ENCODE results near the gene NAALADL2. TPM values are rescaled to one million over a fixed set of nuclear protein-coding genes. Genes with fewer than 3 reads are reported as not detected.
"Not testable (repeated sequence)": the region's sequence is repeated elsewhere in the genome, so short reads cannot be mapped to it uniquely, and the experiment has no call there.

The NAALADL2 gene
- total RNA-seq, 1 donor from 2014 or later, result 2.2 TPM

- DNase-seq (no peak), ATAC-seq (ENCODE audit: poor library complexity) (no peak)
- intact Hi-C loops (cut with DNase I), result loop anchor here (5.0 kb wide), 1 partner anchor 1451 kb away; no protein-coding TSS in a partner anchor
These were observed 244.2 kb downstream of the NAALADL2 start for GRCh38 chr3:175103298-175103697.

DNA sequence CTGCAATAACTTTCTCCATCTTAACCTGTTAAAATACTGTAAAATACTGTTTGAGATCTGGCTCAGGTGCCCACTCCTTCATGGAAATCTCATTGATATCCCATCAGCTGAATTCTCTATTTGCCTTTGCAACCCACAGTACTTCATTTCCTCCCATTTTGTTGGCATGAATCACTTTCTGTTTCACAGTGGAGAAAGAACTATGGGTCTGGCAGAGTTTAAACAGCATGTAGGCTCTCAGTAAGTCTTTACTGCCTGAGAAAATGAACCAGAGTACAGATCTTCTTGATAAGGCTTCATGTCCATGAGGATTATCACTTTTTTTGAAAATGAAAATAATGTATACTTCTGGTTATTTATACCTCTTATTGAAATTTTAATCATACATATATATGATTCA, 245.9 kb downstream of the NAALADL2 start:
- intact Hi-C loops (cut with DNase I), result no loop called here
- DNase-seq (no peak), ATAC-seq (ENCODE audit: poor library complexity) (no peak)

DNA sequence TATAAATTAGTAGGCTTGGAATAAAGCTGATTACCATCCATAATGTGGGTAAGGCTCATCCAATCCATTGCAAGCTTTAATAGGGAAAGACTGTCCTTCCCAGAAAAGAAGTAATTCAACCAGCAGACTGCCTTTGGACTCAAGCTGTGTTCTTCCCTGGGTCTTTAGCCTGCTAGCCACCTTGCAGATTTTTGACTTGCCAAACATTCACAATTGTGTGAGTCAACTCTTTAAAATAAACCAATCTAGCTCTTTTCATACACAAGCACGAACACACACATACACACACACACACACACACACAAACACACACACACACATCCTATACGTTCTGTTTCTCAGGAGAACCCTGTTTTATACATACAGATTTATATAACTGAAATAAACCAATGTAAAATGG, 248.1 kb downstream of the NAALADL2 start:
- intact Hi-C loops (cut with DNase I), result no loop called here
- DNase-seq (no peak), ATAC-seq (ENCODE audit: poor library complexity) (no peak)

DNA sequence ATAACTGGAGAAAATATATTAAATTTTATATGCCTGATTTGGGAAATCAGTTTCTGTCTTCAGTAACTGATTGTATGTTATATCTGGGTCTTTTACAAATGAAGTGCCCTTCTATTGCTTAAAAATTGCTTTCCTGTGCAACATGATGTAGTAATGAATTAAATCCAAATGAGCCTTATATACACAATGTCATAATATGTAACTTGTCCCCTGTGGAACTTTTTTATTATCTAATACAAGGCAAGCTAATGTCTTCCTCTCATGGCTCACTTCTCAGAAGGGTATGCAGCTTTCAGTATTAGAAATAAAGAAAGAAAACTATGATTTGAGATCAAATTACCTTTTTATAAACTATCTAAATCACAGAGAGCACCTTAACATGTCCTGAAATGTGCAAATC, 248.9 kb downstream of the NAALADL2 start:
- no peak for DNase-seq
- ATAC-seq (ENCODE audit: poor library complexity), result no peak
- intact Hi-C loops (cut with DNase I), result no loop called here

GRCh38 chr3:175108613-175109151, 249.5 kb downstream of the NAALADL2 start:
- DNase-seq (no peak), ATAC-seq (ENCODE audit: poor library complexity) (no peak)
- intact Hi-C loops (cut with DNase I), result no loop called here

DNA sequence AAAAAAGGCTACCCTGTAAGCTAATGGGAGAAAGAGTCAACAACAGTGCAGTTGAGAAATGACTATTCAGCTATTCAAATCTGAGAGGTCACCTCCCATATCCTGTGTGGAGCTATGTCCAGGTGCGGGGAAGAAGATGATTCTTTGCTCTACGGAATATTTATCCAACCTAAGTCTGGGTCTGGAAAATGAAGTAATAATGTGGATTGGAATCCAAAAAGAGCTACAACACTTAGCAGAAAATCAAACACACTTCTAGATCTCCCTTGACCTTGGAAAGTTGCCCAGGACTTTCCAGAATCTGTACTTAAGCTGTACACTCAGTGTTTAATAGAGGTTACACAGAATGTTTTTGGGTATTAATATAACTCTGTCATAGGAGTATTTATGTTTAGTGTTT, 251.9 kb downstream of the NAALADL2 start:
- no peak for ATAC-seq (ENCODE audit: poor library complexity)
- intact Hi-C loops (cut with DNase I), result no loop called here
- DNase-seq, result no peak

DNA sequence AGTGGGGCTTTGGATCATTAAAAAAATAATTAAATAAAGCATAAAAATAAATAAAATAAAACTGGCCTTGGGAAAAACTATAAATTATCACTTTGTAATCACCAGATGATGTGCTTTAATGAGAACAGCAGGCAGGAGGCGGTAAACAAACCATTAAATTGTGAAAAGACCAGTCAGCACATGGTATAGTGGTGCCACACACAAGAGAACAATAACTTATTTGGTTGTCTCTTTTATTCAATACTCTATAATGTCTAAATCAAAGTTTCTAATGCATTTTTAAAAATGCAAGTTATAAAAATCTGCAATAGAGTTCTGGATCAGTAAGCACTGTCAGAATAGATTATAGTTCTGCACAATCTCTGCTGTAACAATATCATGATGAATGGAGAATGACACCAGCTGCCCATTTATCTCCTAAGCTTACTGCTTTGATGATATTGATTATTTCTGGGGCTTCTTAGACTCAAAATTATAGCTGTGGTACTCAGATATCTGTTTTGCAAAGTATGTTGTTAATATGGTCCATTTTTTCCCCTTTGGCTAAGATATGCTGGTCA, 259.3 kb downstream of the NAALADL2 start:
- DNase-seq (no peak), ATAC-seq (ENCODE audit: poor library complexity) (no peak)
- intact Hi-C loops (cut with DNase I), result no loop called here

DNA sequence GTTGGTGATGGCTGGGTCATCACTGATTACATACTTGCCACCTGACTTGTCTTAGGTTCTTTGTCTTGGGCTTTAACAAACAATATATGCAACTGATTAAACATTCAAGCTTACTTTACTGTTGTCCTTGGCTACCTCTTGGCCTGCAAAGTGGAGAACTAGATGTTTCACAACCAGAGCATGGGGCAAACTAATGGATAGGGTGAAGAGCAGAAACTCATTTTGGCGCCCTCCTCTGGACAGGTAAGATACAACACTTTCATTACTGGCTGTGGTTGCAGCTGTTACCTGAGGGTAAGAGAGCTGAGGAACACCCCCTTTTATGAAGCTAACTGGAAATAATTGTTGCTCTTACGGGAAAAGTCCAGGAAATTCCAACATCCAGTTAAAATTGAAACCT, 262.1 kb downstream of the NAALADL2 start:
- intact Hi-C loops (cut with DNase I), result no loop called here
- ATAC-seq (ENCODE audit: poor library complexity) (no peak), DNase-seq (no peak)

DNA sequence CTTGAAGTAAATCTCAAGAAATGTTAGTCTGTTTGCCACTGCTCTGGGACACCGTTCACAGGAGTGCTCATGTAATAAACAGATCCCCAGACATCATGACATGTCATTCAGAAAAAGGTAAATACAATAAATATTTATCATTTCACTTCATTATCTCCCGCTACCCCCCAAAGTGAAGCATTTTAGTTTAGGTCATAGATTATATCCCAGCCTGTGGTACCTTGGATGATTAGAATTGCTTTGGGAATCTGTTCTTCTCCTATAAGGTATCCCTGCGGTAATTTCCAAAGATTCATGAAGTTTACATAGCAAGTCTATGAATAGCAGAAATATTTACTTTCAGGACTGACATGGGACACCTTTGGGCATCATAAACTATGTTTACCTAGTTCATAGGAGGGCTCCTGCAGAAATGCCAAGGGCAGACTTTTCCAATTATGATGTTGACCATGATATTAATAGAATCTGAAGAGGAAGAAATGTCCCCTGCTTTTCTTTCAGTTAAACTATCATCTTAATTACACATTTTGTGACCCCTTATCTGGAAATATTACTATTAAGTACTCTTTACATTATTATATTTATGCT, 268.0 kb downstream of the NAALADL2 start:
- DNase-seq, result no peak
- ATAC-seq (ENCODE audit: poor library complexity), result no peak
- intact Hi-C loops (cut with DNase I), result no loop called here

- intact Hi-C loops (cut with DNase I), result no loop called here
These were observed 270.0 kb downstream of the NAALADL2 start for GRCh38 chr3:175129126-175129525.

GRCh38 chr3:175129571-175129970, 270.4 kb downstream of the NAALADL2 start:
- DNase-seq, result no peak
- intact Hi-C loops (cut with DNase I), result no loop called here
- ATAC-seq (ENCODE audit: poor library complexity), result no peak

More at GRCh38 chr3:175129126-175129525, 270.0 kb downstream of the NAALADL2 start:
- ATAC-seq (ENCODE audit: poor library complexity) (no peak), DNase-seq (no peak)

GRCh38 chr3:175131866-175132265, 272.7 kb downstream of the NAALADL2 start:
- DNase-seq; ATAC-seq (ENCODE audit: poor library complexity); intact Hi-C loops (cut with DNase I): not testable (repeated sequence)

DNA sequence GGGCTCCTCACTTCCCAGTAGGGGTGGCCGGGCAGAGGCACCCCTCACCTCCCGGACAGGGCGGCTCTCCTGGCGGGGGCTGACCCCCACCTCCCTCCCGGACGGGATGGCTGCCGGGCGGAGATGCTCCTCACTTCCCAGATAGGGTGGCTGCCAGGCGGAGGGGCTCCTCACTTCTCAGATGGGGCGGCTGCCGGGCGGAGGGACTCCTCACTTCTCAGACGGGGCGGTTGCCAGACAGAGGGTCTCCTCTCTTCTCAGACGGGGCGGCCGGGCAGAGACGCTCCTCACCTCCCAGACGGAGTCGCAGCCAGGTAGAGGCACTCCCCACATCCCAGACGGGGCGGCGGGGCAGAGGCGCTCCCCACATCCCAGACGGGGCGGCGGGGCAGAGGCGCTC, 273.6 kb downstream of the NAALADL2 start:
- intact Hi-C loops (cut with DNase I); DNase-seq; ATAC-seq (ENCODE audit: poor library complexity): not testable (repeated sequence)

DNA sequence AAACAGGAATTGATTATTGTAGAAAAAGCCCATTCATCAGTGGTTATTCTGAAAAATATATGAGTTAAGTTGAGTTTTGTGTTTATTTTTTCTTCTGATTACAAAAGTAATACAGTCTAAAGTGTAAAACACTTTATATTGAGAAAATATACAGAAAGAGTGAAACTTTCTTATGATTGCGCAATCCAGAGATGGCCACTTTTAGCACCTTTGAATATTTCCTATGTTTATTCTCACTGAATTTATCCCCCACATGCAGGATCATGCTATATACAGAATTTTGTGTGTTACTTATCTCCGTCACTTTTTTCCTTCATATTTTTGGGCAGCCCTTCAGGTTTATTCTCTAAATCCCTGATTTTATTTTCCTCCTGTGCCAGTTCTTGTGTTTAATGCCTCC, 285.2 kb downstream of the NAALADL2 start:
- no peak for ATAC-seq (ENCODE audit: poor library complexity)
- intact Hi-C loops (cut with DNase I), result no loop called here
- no peak for DNase-seq

- no peak for ATAC-seq (ENCODE audit: poor library complexity)
These were observed 287.1 kb downstream of the NAALADL2 start for GRCh38 chr3:175146258-175146657.

GRCh38 chr3:175149675-175150074, 290.5 kb downstream of the NAALADL2 start:
- ATAC-seq (ENCODE audit: poor library complexity) (no peak), DNase-seq (no peak)
- intact Hi-C loops (cut with DNase I), result no loop called here

More at GRCh38 chr3:175146258-175146657, 287.1 kb downstream of the NAALADL2 start:
- intact Hi-C loops (cut with DNase I), result no loop called here
- no peak for DNase-seq

DNA sequence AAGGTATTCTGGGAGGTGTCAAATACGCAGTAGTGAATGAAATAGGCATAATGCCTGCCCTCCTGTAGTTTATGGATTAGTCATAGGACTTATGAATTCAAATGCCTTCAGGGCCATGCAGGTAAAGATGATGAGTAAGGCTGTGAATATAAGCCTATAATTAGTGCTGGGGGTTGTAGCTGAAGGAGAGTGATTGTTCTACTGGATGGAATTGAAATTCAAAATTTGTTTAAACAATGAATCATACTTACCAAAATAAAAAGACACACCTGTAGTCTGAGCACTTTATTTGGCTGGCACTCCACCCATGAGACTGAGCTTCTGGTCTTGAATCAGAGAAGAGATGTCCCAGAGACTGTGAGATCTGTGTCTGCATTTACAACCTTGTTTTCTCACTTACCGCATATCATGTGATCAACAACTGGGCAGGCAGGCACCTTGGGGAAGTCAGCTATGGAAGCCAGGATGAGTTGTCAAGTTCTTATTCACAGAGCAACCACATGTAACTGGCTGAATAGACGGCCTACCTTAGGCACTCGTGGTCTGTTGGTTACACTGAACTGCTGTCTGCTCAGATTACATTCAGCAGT, 291.8 kb downstream of the NAALADL2 start:
- ATAC-seq (ENCODE audit: poor library complexity) (no peak), DNase-seq (no peak)
- intact Hi-C loops (cut with DNase I), result no loop called here

DNA sequence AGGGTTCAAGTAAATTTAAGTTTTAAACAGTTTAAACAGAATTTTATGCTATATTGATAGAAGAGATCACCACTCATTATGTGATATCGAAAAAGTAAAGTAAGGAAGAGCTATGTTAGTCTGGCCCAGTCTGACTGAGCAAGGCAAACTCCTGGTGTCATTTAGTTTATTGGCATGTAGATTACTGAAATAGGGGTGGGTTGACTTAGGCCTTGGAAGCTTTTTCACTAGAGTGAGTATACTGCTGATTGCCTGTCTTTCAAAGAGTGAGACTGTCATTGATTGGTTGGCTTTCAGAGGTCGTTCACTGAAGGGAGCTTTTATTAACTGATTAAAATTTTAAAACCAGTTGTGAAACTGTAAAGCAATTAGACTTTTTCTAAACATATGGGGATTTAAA, 294.5 kb downstream of the NAALADL2 start:
- DNase-seq, result no peak

DNA sequence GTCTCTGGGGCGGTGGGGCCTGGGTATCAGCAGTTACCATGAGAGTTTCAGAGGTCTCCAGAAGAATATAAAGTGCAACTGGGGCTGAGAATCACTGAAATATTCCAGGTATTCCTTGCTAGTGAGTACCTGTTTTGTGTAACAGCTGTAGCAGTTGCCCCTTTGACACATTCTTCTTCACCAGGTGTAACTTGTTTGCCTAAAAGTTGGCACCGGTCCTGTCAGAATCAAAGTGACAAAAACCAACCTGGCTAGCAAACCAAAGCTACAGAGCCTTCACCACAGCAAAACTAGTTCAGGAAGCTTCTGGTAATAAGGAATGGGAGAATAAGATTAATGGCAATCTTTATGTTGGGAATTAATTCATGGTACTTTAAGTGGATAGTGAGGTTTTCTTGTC, 296.0 kb downstream of the NAALADL2 start:
- DNase-seq (no peak), ATAC-seq (ENCODE audit: poor library complexity) (no peak)
- intact Hi-C loops (cut with DNase I), result no loop called here

More for the DNA sequence above, 294.5 kb downstream of the NAALADL2 start:
- intact Hi-C loops (cut with DNase I), result no loop called here
- ATAC-seq (ENCODE audit: poor library complexity), result no peak

DNA sequence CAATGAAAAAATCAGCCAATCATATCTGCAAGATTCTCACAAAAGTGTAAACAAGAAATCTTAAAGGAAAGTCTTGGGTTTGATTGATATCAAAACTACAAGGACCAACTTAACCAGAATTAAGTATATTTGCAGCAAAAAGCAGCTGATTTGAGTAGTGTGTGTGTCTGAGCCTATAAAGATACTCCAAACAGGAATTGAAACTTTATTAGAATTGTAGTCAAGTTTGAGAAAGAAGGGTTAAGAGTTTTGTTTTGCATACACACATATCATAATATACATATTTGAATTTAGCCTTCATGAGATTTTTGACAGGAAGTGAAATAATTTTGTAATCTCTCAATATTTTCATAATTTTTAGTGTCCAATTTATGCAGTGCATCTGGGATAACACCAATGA, 300.1 kb downstream of the NAALADL2 start:
- intact Hi-C loops (cut with DNase I), result no loop called here
- DNase-seq (no peak), ATAC-seq (ENCODE audit: poor library complexity) (no peak)
